ENCODE measurements around the gene MMP13.

- TF ChIP-seq EZH2 (IDR thresholded peaks at IDR 0.05; ENCODE audit: insufficient read depth, low read length): no peak
- TF ChIP-seq CTCF (IDR thresholded peaks at IDR 0.05; ENCODE audit: insufficient read depth, low read depth, low read length): no peak
Observed at GRCh38 chr11:102936864-102937509, 18.5 kb downstream of the MMP13 start.

Data from astrocyte (in vitro differentiated cells and primary cell).